Hindlimb muscle (tissue), 1 donor: Measurements from ENCODE around the gene SYNJ1. TPM values are rescaled to one million over a fixed set of nuclear protein-coding genes. Genes with fewer than 3 reads are reported as not detected.
"Not testable (repeated sequence)": the region's sequence is repeated elsewhere in the genome, so short reads cannot be mapped to it uniquely, and the experiment has no call there.

Source experiments
- DNase-seq: peaks from one replicate; pipeline ENCODE4 v3.0.0-alpha.2; 2013
- polyA plus RNA-seq: library from polyadenylated mRNA; unstranded; fragments of 120-200 nt; gene quantifications from one replicate; pipeline ENCODE4 v1.2.1, GENCODE V29; 2013; ENCODE audit not compliant: insufficient read length

SYNJ1 gene
- polyA plus RNA-seq, 1 donor = 6.0 TPM

DNA sequence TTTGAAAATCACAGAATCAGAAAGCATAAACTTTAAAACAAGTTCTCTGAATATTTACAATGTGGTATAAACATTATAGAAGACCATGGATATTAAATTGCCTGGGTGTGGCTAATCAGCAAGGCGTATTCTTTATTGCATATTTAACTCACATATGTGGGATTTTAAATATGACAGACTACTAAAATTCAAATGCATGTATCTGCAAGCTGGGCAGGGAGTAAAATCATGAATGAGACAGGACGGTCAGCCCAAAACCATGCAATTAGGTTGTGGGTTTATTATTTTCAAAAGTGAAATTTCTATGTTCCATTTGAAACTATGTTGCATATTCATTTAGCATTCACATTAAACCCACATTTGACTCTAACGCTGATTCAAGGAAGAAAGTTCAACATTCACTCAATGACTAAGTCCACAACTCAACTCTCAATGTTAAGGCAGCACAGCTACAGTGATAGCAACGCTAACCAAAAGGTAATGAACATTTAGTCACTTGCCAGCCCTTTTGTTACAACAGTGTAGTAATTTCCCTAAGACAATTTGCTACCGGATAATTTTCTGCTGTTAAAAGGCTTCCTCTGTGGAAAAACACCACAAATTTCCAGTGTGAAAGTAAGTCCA is 6.3 kb upstream of the SYNJ1 start:
- DNase-seq = no peak

GRCh38 chr21:32733356-32733755 is 5.5 kb upstream of the SYNJ1 start:
- DNase-seq = no peak

GRCh38 chr21:32732544-32732943 is 4.7 kb upstream of the SYNJ1 start:
- no peak for DNase-seq

GRCh38 chr21:32728848-32729247 is 1.0 kb upstream of the SYNJ1 start:
- no peak for DNase-seq

- DNase-seq = no peak
Observed at GRCh38 chr21:32728456-32728839, 635 bp upstream of the SYNJ1 start.

- peak; percentile 21 for DNase-seq
Observed at GRCh38 chr21:32726839-32727686, 750 bp downstream of the SYNJ1 start.

- DNase-seq = no peak
Observed at GRCh38 chr21:32719085-32719484, 8.7 kb downstream of the SYNJ1 start.

DNA sequence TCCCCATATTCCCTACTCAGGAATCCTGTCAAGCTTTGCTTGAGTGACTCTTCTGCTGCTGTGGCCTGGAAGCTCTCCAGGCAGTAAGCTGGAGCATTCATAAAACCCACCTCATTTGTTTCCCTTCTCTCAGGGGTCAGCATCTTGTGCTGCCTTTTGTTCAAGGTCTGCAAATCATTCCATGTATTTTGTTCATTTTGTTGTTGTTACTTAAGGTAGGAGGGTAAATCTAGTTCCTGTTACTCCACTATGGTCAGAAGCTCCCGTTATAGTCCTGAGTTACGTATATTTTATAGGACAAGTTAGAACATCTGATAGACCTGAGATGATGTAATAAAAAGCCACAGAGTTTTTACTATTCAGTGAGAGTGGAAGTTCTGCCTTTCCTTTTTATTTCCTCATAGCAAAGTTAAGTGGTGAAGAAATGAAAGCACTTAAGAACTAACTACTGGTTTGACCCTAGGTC is 9.9 kb downstream of the SYNJ1 start:
- DNase-seq = no peak

DNA sequence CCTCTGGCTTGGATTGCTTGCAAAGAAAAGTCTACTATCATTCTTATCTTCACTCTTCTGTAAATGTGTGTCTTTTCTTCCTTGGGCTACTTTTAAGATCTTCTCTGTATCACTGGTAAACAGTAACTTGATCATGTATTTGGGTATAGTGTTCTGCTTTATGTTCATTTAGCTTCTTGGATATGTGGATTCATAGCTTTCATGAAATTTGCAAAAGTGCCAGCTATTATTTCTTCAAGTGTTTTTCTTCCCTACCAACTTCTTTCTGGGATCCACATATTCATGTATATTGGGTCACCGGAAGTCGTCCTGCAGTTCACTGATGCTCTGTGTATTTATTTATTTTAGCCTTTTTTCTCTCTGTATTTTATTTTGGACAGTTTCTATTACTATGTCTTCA is 11.3 kb downstream of the SYNJ1 start:
- DNase-seq = no peak

DNA sequence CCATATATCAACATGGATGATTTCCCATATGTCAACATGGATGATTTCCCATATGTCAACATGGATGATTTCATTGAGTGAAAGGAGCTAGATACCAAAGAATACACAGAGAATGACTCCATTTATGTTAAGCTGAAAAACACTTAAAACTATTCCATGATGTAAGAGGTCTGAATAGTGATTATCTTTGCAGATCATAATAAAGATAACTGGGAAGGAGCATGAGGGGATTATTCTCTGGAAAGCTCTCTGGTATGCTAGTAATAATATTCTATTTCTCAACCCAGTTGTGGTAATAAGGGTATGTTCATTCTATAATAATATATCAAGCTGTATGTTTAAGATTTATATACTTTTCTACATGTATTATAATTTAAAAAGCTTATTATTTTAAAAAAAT is 14.1 kb downstream of the SYNJ1 start:
- no peak for DNase-seq

GRCh38 chr21:32712641-32713040 is 15.2 kb downstream of the SYNJ1 start:
- DNase-seq = no peak

GRCh38 chr21:32712043-32712442 is 15.8 kb downstream of the SYNJ1 start:
- no peak for DNase-seq

DNA sequence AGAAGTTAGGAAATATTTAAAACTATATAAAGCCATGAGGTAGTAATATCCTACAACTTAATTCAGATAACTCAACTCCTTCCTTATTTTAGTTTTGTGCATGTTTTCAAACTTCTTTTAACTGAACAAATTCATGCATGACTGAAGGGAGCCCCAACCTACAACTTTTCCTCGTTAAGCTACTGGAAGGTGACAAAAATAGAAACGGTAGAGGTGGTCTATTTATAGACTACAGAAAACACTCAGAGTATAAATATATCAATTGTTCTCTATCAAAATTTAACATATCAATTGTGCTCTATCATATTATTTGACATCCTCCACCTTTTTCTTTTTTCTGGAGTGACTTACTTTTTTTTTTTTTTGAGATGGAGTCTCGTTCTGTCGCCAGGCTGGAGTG is 16.8 kb downstream of the SYNJ1 start:
- DNase-seq = no peak

DNA sequence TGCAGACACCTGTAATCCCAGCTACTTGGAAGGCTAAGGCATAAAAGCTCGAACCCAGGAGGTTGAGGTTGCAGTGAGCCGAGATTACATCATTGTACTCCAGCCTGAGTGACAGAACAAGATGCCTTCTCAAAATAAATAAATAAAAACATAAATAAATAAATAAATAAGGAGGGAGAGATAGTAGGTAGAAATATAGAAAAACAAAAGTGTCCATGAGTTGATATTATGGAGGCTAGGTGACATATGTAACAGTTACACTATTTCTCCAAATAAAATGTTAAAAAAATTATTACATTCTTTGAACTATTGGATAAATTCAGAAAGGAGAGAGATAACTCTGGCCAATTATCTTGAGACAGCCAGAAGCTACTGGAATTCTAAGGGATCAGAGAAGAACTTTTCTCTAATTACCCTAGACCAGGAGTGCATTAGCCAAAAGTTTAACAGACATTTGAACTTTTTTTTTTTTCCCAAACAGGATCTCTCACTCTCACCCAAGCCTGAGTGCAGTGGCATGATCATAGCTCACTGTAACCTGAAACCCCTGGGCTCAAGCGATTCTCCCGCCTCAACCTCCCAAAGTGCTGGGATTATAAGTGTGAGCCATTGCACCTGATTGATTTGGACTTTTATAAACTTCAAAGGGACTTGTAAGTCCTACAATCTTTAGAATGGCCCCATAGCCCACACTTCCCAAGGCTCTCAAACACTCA is 17.6 kb downstream of the SYNJ1 start:
- DNase-seq = no peak

- DNase-seq = no peak
Observed at GRCh38 chr21:32708069-32708468, 19.7 kb downstream of the SYNJ1 start.

GRCh38 chr21:32705901-32706300 is 21.9 kb downstream of the SYNJ1 start:
- no peak for DNase-seq

GRCh38 chr21:32705139-32705538 is 22.7 kb downstream of the SYNJ1 start:
- DNase-seq = no peak

DNA sequence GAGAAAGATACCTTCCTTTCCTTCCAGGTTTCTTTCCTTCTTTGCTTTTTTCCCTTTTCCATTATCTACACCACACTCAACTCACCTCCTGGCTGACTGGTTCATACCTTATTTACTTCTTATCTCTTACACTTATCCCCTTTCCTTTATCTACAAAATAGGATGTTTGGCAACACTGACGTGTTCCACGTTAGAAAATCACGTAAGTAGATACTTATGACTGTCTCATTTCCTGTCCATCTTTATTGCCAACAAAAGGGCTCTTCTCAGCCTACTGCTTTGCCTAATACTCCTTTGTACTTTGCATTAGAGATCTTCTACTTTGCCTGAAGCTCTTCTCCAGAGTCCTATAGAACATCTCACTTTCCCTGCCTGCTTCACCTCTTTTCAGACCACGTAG is 25.1 kb downstream of the SYNJ1 start:
- DNase-seq = no peak

DNA sequence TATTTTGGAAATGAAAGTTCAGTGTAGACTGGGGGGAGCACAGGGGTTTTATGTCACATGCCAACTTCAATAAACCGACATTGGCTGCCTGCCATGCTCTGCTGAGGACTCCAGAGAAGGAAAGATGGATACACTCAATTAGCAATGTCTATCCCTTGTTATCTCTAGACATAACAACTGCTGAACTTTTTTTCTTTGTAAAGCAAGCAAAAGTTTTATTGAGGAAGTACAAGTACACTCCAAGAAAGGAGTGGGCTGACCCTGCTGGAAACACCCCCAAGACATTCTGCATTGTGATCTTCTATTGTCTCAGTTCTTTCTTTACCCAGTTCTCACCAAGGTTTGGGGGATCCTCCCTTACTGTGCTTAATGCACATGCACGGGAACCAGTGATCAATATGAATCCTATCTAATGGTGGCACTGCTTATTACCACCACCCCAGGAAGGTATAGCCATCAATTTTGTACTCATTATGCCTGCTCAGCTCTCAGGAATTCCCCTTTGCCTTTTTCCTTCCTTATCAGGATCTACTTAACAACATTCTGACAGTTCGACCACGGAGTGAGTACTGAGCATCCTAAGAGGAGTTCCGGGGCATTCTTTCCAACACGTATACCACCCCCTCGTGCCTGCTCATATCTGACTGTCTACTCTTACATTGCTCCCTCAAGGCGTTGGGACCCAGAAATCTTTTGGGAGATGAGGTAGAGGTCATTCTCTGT is 28.7 kb downstream of the SYNJ1 start:
- no peak for DNase-seq

GRCh38 chr21:32698286-32698685 is 29.5 kb downstream of the SYNJ1 start:
- DNase-seq = no peak

DNA sequence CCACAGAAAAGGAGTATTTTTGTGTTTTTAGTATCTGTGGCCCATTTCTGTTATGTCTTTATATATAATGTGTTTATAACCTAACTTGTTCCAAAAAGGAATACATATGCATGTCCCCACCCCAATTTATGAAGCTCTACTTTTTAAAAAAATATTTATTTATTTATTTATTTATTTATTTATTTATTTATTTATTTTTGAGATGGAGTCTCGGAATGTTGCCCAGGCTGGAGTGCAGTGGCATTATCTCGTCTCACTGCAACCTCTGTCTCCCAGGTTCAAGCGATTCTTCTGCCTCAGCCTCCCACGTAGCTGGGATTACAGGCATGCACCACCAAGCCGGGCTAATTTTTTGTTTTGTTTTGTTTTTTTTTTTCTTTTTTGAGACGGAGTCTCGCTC is 32.3 kb downstream of the SYNJ1 start:
- not testable (repeated sequence) for DNase-seq

DNA sequence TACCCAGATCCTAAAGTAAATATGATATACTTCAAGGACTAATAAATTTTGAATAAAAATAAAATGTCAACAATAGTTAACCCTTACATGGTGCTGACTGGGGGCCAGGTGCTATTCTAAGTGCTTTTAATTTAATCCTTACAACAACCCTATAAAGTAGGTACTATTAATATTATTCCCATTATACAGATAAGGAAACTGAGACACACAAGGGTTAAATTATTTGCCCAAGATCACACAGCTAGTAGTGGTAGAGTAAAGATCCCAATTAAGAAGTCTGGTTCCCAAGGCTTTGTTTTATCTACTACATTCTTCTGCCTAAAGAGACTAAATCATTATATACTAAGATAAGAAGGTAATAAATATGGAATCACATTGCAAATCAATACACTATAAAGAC is 34.2 kb downstream of the SYNJ1 start:
- DNase-seq = no peak

GRCh38 chr21:32690085-32690484 is 37.7 kb downstream of the SYNJ1 start:
- DNase-seq = no peak
